Astrocyte (in vitro differentiated cells and primary cell): ENCODE data around the gene RGS9.
"Not testable (repeated sequence)": the region's sequence is repeated elsewhere in the genome, so short reads cannot be mapped to it uniquely, and the experiment has no call there.

Experiments
- EZH2 ChIP-seq: IDR thresholded peaks from 2 replicates; pipeline ENCODE4 v1.6.1; 2012; ENCODE audit warnings: mild to moderate bottlenecking, low read length, inconsistent platforms; ENCODE audit not compliant: insufficient read depth
- TF ChIP-seq, protein P1 (sequence below): IDR thresholded peaks from 2 replicates; pipeline ENCODE4 v1.5.1; 2011; ENCODE audit warnings: low read depth, mild to moderate bottlenecking, inconsistent platforms, low read length, moderate library complexity; ENCODE audit not compliant: insufficient read depth

DNA sequence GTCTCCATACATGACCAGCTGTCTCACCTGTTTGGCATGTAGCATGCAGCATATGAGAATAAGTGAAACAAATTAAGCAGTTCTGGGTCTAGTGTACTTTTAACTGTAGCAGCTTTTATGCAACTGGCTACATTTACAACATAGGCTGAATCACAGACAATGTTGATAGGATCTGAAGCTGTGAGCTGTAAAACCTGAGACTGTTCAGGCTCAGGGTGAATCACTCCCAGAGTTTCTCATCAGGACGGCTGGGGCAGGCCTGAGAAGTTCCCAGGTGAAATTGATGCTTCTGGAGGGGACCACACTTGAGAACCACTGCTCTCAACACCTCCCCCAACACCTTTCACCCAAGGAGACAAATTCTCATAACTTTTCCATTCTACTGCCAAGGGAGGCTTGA lies 70.3 kb downstream of the RGS9 start:
- TF ChIP-seq, protein P1, sequence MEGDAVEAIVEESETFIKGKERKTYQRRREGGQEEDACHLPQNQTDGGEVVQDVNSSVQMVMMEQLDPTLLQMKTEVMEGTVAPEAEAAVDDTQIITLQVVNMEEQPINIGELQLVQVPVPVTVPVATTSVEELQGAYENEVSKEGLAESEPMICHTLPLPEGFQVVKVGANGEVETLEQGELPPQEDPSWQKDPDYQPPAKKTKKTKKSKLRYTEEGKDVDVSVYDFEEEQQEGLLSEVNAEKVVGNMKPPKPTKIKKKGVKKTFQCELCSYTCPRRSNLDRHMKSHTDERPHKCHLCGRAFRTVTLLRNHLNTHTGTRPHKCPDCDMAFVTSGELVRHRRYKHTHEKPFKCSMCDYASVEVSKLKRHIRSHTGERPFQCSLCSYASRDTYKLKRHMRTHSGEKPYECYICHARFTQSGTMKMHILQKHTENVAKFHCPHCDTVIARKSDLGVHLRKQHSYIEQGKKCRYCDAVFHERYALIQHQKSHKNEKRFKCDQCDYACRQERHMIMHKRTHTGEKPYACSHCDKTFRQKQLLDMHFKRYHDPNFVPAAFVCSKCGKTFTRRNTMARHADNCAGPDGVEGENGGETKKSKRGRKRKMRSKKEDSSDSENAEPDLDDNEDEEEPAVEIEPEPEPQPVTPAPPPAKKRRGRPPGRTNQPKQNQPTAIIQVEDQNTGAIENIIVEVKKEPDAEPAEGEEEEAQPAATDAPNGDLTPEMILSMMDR, result not testable (repeated sequence)
- not testable (repeated sequence) for TF ChIP-seq EZH2
